ENCODE measurements around the gene TMX2.

TMX2 gene

DNA sequence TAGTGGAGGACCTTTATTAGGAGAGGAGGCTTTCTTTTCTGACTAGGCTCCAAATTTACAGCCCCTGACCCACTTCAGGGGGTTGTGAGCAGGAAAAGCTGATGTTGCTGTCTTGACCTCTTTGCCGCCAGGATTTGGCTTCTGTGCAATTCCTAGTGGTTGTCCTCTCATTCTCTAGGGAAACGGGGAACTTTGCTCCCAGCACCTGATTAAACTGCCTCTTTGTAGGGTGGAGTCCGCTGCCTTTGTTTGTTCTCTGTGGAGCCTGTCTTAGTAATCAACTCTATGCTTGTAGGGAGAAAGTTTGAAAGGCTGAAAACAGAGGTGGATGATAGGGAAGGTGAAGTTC, 65.5 kb downstream of the TMX2 start:
- DNase-seq = no peak
- ChIA-PET CTCF (interaction anchor here (1.1 to 32.2 kb wide), 3 partner anchors 16 to 19 kb away, joined by 3 to 571 read pairs (median 8); partner anchors contain the start of gene CTNND1), POLR2A (no interaction called here)
- Histone ChIP-seq H3K36me3 (ENCODE audit: control insufficient read depth in 4 of 4, insufficient read depth in 4 of 4, low read length in 3 of 4) (peaks cover 0 to 11% (median 2%) of the 10 kb centered on the region in 4 experiments), H3K4me3 (ENCODE audit: control insufficient read depth in 1 of 7, extremely low read depth in 1 of 7, insufficient read depth in 4 of 7, low read depth in 2 of 7, low read length in 6 of 7) (no peak overlapping the region), H3K27me3 (replicated peaks in 2 of 5; ENCODE audit: control insufficient read depth in 4 of 5, insufficient read depth in 5 of 5, low read length in 4 of 5) (no peaks in the 10 kb centered on the region), H3K4me1 (ENCODE audit: control extremely low read depth in 1 of 4, control insufficient read depth in 4 of 4, insufficient read depth in 4 of 4, low read length in 3 of 4) (peaks cover 2 to 37% (median 19%) of the 10 kb centered on the region in 4 experiments), H3K27ac (ENCODE audit: insufficient read depth in 1 of 2, low read depth in 1 of 2, low read length in 2 of 2, poor library complexity in 1 of 2, severe bottlenecking in 2 of 2) (no peak overlapping the region), H3K9me3 (ENCODE audit: control extremely low read depth in 1 of 5, control insufficient read depth in 4 of 5, insufficient read depth in 2 of 5, low read depth in 1 of 5, low read length in 4 of 5) (no peaks in the 10 kb centered on the region)
- 83% methylated on average over 2 of the region's 3 CpGs for WGBS (ENCODE audit: insufficient coverage)

DNA sequence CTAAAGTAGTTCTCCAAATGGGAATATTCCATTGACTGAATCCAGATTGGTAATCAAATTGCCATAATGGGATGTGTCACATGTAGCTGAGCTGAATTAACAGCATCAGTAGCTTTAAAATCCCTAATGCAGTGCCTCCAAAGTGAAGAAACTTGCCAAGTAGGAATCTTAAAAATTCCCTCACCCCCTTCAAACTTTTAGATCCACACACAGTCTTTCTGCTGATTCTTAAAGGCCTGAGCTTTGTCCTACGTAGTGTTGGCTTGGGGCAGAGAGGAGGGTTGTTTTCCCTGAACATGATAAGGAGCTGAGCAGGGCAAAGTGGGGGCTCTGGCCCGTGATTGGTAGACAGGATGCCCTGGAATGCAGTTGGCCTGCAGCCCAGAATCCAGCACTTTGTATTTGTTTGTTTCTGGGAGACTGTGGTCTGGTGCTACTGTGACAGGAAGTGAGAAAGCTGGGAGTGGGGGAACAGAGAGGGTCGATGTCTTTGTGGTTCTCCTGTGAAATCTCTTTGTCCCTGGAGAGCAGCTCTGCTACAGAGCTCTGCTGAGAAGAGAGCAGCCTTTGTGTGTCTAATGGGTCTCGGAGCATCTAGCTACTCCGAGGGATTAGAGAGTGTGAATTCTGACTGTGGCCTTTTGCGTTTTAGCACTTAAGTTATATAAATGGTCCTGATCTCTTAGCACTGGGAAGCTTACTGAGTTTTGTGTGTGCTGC, 66.1 kb downstream of the TMX2 start:
- Histone ChIP-seq H3K4me1 (ENCODE audit: control extremely low read depth in 1 of 4, control insufficient read depth in 4 of 4, insufficient read depth in 4 of 4, low read length in 3 of 4) (peaks cover 2 to 37% (median 19%) of the 10 kb centered on the region in 4 experiments), H3K4me3 (ENCODE audit: control insufficient read depth in 1 of 7, extremely low read depth in 1 of 7, insufficient read depth in 4 of 7, low read depth in 2 of 7, low read length in 6 of 7) (no peak overlapping the region), H3K27me3 (replicated peaks in 2 of 5; ENCODE audit: control insufficient read depth in 4 of 5, insufficient read depth in 5 of 5, low read length in 4 of 5) (no peaks in the 10 kb centered on the region), H3K27ac (ENCODE audit: insufficient read depth in 1 of 2, low read depth in 1 of 2, low read length in 2 of 2, poor library complexity in 1 of 2, severe bottlenecking in 2 of 2) (no peak overlapping the region), H3K9me3 (ENCODE audit: control extremely low read depth in 1 of 5, control insufficient read depth in 4 of 5, insufficient read depth in 2 of 5, low read depth in 1 of 5, low read length in 4 of 5) (no peaks in the 10 kb centered on the region), H3K36me3 (ENCODE audit: control insufficient read depth in 4 of 4, insufficient read depth in 4 of 4, low read length in 3 of 4) (peaks cover 0 to 11% (median 2%) of the 10 kb centered on the region in 4 experiments)
- WGBS (ENCODE audit: insufficient coverage) = 37% methylated on average over 5 of the region's 6 CpGs
- CTCF ChIA-PET = interaction anchor here (0.7 to 32.2 kb wide), 6 partner anchors 12 to 27 kb away, joined by 3 to 571 read pairs (median 5); partner anchors contain the start of genes BTBD18 and CTNND1
- no peak for DNase-seq
- POLR2A ChIA-PET = interaction anchor here (0.7 to 1.1 kb wide), 2 partner anchors 13 to 15 kb away, joined by 3 read pairs; no protein-coding TSS in a partner anchor

DNA sequence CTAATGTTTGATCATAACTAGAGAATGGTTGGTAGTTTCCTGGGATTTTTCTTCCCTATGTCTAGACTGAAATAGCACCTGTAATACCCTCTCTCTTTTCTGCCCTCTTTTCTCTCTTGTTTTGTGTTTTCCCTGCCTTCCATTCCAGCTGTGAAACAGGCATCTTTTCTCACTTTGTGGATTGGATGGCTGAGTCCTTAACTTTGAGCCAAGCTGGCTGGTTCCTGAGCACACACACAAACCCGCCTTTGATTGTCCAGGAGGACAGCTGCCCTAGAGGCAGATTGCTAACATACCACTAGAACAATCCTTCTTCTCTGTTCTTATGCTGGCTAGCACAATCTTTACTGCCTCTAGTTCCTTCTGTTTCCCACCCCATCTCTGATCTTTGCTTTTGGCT, 66.9 kb downstream of the TMX2 start:
- H3K9me3 ChIP-seq (ENCODE audit: control extremely low read depth in 1 of 5, control insufficient read depth in 4 of 5, insufficient read depth in 2 of 5, low read depth in 1 of 5, low read length in 4 of 5) = no peaks in the 10 kb centered on the region
- H3K4me1 ChIP-seq (ENCODE audit: control extremely low read depth in 1 of 4, control insufficient read depth in 4 of 4, insufficient read depth in 4 of 4, low read length in 3 of 4) = peaks cover 2 to 37% (median 19%) of the 10 kb centered on the region in 4 experiments
- CTCF ChIA-PET = interaction anchor here (0.6 to 32.2 kb wide), 4 partner anchors 12 to 28 kb away, joined by 3 to 571 read pairs (median 5); partner anchors contain the start of gene BTBD18
- H3K27ac ChIP-seq (ENCODE audit: insufficient read depth in 1 of 2, low read depth in 1 of 2, low read length in 2 of 2, poor library complexity in 1 of 2, severe bottlenecking in 2 of 2) = no peak overlapping the region
- no peaks in the 10 kb centered on the region for H3K27me3 ChIP-seq (replicated peaks in 2 of 5; ENCODE audit: control insufficient read depth in 4 of 5, insufficient read depth in 5 of 5, low read length in 4 of 5)
- no peak overlapping the region for H3K4me3 ChIP-seq (ENCODE audit: control insufficient read depth in 1 of 7, extremely low read depth in 1 of 7, insufficient read depth in 4 of 7, low read depth in 2 of 7, low read length in 6 of 7)
- no CpG with 5 or more reads among the region's 1 CpG for WGBS (ENCODE audit: insufficient coverage)
- H3K36me3 ChIP-seq (ENCODE audit: control insufficient read depth in 4 of 4, insufficient read depth in 4 of 4, low read length in 3 of 4) = peaks cover 0 to 11% (median 2%) of the 10 kb centered on the region in 4 experiments
- no peak for DNase-seq
- POLR2A ChIA-PET = interaction anchor here (0.7 to 1.1 kb wide), 2 partner anchors 13 to 14 kb away, joined by 3 read pairs; no protein-coding TSS in a partner anchor

DNA sequence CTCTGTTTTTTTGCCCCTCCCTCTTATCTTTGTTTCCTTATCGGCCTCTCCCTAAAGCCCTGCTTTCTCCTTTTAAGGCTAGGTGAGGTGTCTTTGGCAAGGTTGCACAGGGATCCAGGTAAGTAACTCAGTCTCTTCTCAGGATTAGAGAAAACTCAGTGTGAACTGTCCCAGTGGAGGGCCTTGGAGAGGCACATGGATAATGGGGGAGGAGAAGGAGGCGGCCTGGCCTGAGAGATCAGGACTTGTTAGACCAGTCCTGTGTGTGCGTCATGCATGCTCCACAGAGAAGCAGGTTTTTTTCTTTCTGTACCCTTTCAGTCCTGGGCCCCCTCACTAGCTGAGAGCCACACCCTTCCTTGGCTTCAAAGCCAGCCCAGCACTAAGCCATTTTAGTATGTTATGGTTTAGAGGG, 69.1 kb downstream of the TMX2 start:
- Histone ChIP-seq H3K4me1 (ENCODE audit: control extremely low read depth in 1 of 4, control insufficient read depth in 4 of 4, insufficient read depth in 4 of 4, low read length in 3 of 4) (peaks cover 2 to 26% (median 13%) of the 10 kb centered on the region in 4 experiments), H3K27me3 (replicated peaks in 2 of 5; ENCODE audit: control insufficient read depth in 4 of 5, insufficient read depth in 5 of 5, low read length in 4 of 5) (no peaks in the 10 kb centered on the region), H3K27ac (ENCODE audit: insufficient read depth in 1 of 2, low read depth in 1 of 2, low read length in 2 of 2, poor library complexity in 1 of 2, severe bottlenecking in 2 of 2) (no peak overlapping the region), H3K9me3 (ENCODE audit: control extremely low read depth in 1 of 5, control insufficient read depth in 4 of 5, insufficient read depth in 2 of 5, low read depth in 1 of 5, low read length in 4 of 5) (no peaks in the 10 kb centered on the region), H3K36me3 (ENCODE audit: control insufficient read depth in 4 of 4, insufficient read depth in 4 of 4, low read length in 3 of 4) (peaks cover 0 to 12% (median under 1%) of the 10 kb centered on the region in 4 experiments), H3K4me3 (ENCODE audit: control insufficient read depth in 1 of 7, extremely low read depth in 1 of 7, insufficient read depth in 4 of 7, low read depth in 2 of 7, low read length in 6 of 7) (no peak overlapping the region)
- ChIA-PET CTCF (interaction anchor here (0.6 to 32.2 kb wide), 4 partner anchors 10 to 254 kb away, joined by 3 to 571 read pairs (median 3); no protein-coding TSS in a partner anchor), POLR2A (no interaction called here)
- no CpG with 5 or more reads among the region's 3 CpGs for WGBS (ENCODE audit: insufficient coverage)
- DNase-seq = no peak

DNA sequence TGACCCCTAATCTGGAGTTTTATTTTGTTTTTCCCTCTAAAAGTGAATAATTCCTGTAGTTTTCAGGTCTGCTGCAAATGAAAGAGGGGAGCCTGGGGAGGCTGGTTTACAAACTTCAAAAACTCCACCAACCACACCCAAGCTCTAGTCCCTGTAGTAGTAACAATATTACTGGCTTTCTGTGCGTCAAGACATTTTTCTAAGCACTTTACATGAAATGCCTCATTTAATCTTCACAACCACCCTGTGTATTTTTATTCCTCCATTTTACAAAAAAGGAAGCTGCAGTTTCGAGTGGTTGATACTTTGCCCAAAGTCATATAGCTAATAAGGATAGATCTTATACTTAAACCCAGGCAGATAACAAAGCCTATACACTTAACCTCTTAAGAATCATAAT, 72.7 kb downstream of the TMX2 start:
- H3K9me3 ChIP-seq (ENCODE audit: control extremely low read depth in 1 of 5, control insufficient read depth in 4 of 5, insufficient read depth in 2 of 5, low read depth in 1 of 5, low read length in 4 of 5) = no peaks in the 10 kb centered on the region
- DNase-seq = no peak
- no peaks in the 10 kb centered on the region for H3K27me3 ChIP-seq (replicated peaks in 2 of 5; ENCODE audit: control insufficient read depth in 4 of 5, insufficient read depth in 5 of 5, low read length in 4 of 5)
- H3K4me3 ChIP-seq (ENCODE audit: control insufficient read depth in 1 of 7, extremely low read depth in 1 of 7, insufficient read depth in 4 of 7, low read depth in 2 of 7, low read length in 6 of 7) = no peak overlapping the region
- WGBS (ENCODE audit: insufficient coverage) = 78% methylated on average over 1 of the region's 2 CpGs
- ChIA-PET POLR2A (no interaction called here), CTCF (interaction anchor here (26.8 to 32.2 kb wide), 2 partner anchors 12 to 16 kb away, joined by 571 read pairs; partner anchors contain the start of gene CTNND1)
- no peak overlapping the region for H3K27ac ChIP-seq (ENCODE audit: insufficient read depth in 1 of 2, low read depth in 1 of 2, low read length in 2 of 2, poor library complexity in 1 of 2, severe bottlenecking in 2 of 2)
- H3K36me3 ChIP-seq (ENCODE audit: control insufficient read depth in 4 of 4, insufficient read depth in 4 of 4, low read length in 3 of 4) = peaks cover 0 to 11% (median 2%) of the 10 kb centered on the region in 4 experiments
- H3K4me1 ChIP-seq (ENCODE audit: control extremely low read depth in 1 of 4, control insufficient read depth in 4 of 4, insufficient read depth in 4 of 4, low read length in 3 of 4) = peaks cover 0 to 34% (median 4%) of the 10 kb centered on the region in 4 experiments

DNA sequence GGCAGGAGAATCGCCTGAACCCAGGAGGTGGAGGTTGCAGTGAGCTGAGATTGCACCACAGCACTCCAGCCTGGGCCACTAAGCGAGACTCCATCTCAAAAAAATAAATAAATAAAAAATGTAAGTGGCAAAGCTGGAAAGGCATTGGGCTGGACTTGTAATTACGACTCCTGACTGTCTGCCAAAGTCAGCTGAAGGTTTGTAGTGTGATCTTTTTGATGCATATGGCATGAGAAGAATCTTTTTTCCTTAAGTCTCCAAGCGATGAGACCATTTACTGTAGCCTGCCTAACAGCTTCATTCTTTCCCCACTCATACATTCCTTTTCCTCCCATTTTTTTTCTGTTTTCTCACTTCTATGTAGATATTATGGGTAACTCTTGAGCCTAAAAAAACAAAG, 74.0 kb downstream of the TMX2 start:
- peaks cover under 1 to 46% (median 10%) of the 10 kb centered on the region in 4 experiments for H3K4me1 ChIP-seq (ENCODE audit: control extremely low read depth in 1 of 4, control insufficient read depth in 4 of 4, insufficient read depth in 4 of 4, low read length in 3 of 4)

More for the DNA sequence above, 74.0 kb downstream of the TMX2 start:
- H3K9me3 ChIP-seq (ENCODE audit: control extremely low read depth in 1 of 5, control insufficient read depth in 4 of 5, insufficient read depth in 2 of 5, low read depth in 1 of 5, low read length in 4 of 5) = no peaks in the 10 kb centered on the region
- peaks cover 0 to 7% (median 3%) of the 10 kb centered on the region in 4 experiments for H3K36me3 ChIP-seq (ENCODE audit: control insufficient read depth in 4 of 4, insufficient read depth in 4 of 4, low read length in 3 of 4)
- DNase-seq = no peak
- ChIA-PET CTCF (interaction anchor here (26.8 kb wide), 1 partner anchor 17 kb away, joined by 571 read pairs; the partner anchor contains the start of gene CTNND1), POLR2A (no interaction called here)
- no peaks in the 10 kb centered on the region for H3K27me3 ChIP-seq (replicated peaks in 2 of 5; ENCODE audit: control insufficient read depth in 4 of 5, insufficient read depth in 5 of 5, low read length in 4 of 5)
- H3K27ac ChIP-seq (ENCODE audit: insufficient read depth in 1 of 2, low read depth in 1 of 2, low read length in 2 of 2, poor library complexity in 1 of 2, severe bottlenecking in 2 of 2) = no peak overlapping the region
- 100% methylated on average over 2 of the region's 4 CpGs for WGBS (ENCODE audit: insufficient coverage)
- H3K4me3 ChIP-seq (ENCODE audit: control insufficient read depth in 1 of 7, extremely low read depth in 1 of 7, insufficient read depth in 4 of 7, low read depth in 2 of 7, low read length in 6 of 7) = peak overlapping the region in 1 of 7 experiments; percentile 13

Data from common myeloid progenitor, CD34-positive (primary cell).